Left lung (tissue), 10 donors: ENCODE results near the gene CDH13. TPM values are rescaled to one million over a fixed set of nuclear protein-coding genes. Genes with fewer than 3 reads are reported as not detected.

Experiments used
- ATAC-seq: fragments of 200-7000 bp; cut with Tn5 transposase; one replicate; pipeline ENCODE4 v1.9.1; 2020; ENCODE audit warnings: moderate library complexity
- DNase-seq, 4 donors: peaks; one replicate each; pipeline ENCODE4 v3.0.0-alpha.2; 2013 to 2020
- H3K27ac ChIP-seq, 2 donors: fragments of 200-600 bp; sonication (generic) in 1 of 2; one replicate each; pipeline versions ENCODE4 v1.5.0 to v1.8.0; 2020 to 2021
- H3K27me3 ChIP-seq, 2 donors: fragments of 200-600 bp; sonication (generic) in 1 of 2; one replicate each; pipeline versions ENCODE4 v1.5.0 to v1.8.0; 2020 to 2021
- H3K36me3 ChIP-seq, 2 donors: fragments of 200-600 bp; sonication (generic) in 1 of 2; one replicate each; pipeline versions ENCODE4 v1.5.0 to v1.8.0; 2020 to 2021
- H3K4me1 ChIP-seq, 2 donors: fragments of 200-600 bp; one replicate each; pipeline ENCODE4 v1.8.0; 2021
- H3K4me3 ChIP-seq, 2 donors: fragments of 200-600 bp; sonication (generic) in 1 of 2; one replicate each; pipeline versions ENCODE4 v1.5.0 to v1.8.0; 2020 to 2021; ENCODE audit warnings: mild to moderate bottlenecking in 1 of 2
- H3K9me3 ChIP-seq, 2 donors: fragments of 200-600 bp; sonication (generic) in 1 of 2; one replicate each; pipeline versions ENCODE4 v1.5.0 to v1.8.0; 2020 to 2021
- CTCF ChIP-seq, 2 donors: fragments of 200-600 bp; sonication (generic) in 1 of 2; IDR thresholded peaks; one replicate each; pipeline versions ENCODE4 v1.5.0 to v1.8.0; 2021; ENCODE audit warnings: antibody characterized with exemption in 2 of 2
- intact Hi-C, 2 donors: fragments of 100-400 bp; cut with DNase I; formaldehyde crosslinking; loops; one replicate each; pipeline versions ENCODE4 v1.11.2 to v1.14.2; 2022
- polyA plus RNA-seq, 6 donors: library from polyadenylated mRNA; unstranded; fragments of 120-200 nt; gene quantifications; one replicate each; pipeline ENCODE4 v1.2.1, GENCODE V29; 2013; ENCODE audit not compliant: insufficient read length in 6 of 6
- total RNA-seq, 2 donors: library from RNA; stranded (reverse); fragmentation: NEBNext Ultra II Directional; extraction: Animal tissue kit (Norgen Biotek cat#: 25700); gene quantifications; one replicate each; pipeline ENCODE4 v1.2.1, GENCODE V29; 2021
- donor health status: DM: no; HTN: yes; CAD: no.
- donor health status: DM: no; HTN: no; CAD: no.

The CDH13 gene
- total and polyA plus RNA-seq, 8 donors = 2.7 to 20.3 (median 3.2) TPM

- TF ChIP-seq CTCF (IDR thresholded peaks at IDR 0.05) = no peak
- H3K4me3 ChIP-seq = no peak overlapping the region
- H3K27ac ChIP-seq = peak overlapping the region in 1 of 2 donors; percentile 51
- ATAC-seq (peak; percentile 57), DNase-seq (no peak)
- intact Hi-C loops = no loop called here
- H3K36me3 ChIP-seq = no peaks in the 10 kb centered on the region
- peaks cover 0 to 7% of the 10 kb centered on the region in 2 donors for H3K4me1 ChIP-seq
- H3K27me3 ChIP-seq = no peaks in the 10 kb centered on the region
- no peaks in the 10 kb centered on the region for H3K9me3 ChIP-seq
Observed at GRCh38 chr16:82995924-82996441, 369.2 kb downstream of the CDH13 start.

GRCh38 chr16:82996814-82997213 is 370.0 kb downstream of the CDH13 start:
- H3K36me3 ChIP-seq = no peaks in the 10 kb centered on the region
- no peak for ATAC-seq
- no peak for TF ChIP-seq CTCF (IDR thresholded peaks at IDR 0.05)

GRCh38 chr16:82999711-83000110 is 372.9 kb downstream of the CDH13 start:
- no peak for DNase-seq
- intact Hi-C loops = no loop called here
- TF ChIP-seq CTCF (IDR thresholded peaks at IDR 0.05) = no peak
- Histone ChIP-seq H3K4me3 (no peak overlapping the region), H3K27ac (no peak overlapping the region), H3K4me1 (peaks cover 3 to 10% of the 10 kb centered on the region in 2 donors), H3K9me3 (no peaks in the 10 kb centered on the region), H3K36me3 (no peaks in the 10 kb centered on the region), H3K27me3 (no peaks in the 10 kb centered on the region)
- ATAC-seq = no peak

More at GRCh38 chr16:82996814-82997213, 370.0 kb downstream of the CDH13 start:
- H3K27me3 ChIP-seq = no peaks in the 10 kb centered on the region
- intact Hi-C loops = no loop called here
- H3K4me3 ChIP-seq = no peak overlapping the region
- H3K4me1 ChIP-seq = peaks cover 0 to 7% of the 10 kb centered on the region in 2 donors
- no peak for DNase-seq
- H3K9me3 ChIP-seq = no peaks in the 10 kb centered on the region
- no peak overlapping the region for H3K27ac ChIP-seq

GRCh38 chr16:83002351-83003334 is 375.9 kb downstream of the CDH13 start:
- Histone ChIP-seq H3K27ac (no peak overlapping the region), H3K36me3 (no peaks in the 10 kb centered on the region), H3K4me3 (no peak overlapping the region), H3K27me3 (no peaks in the 10 kb centered on the region), H3K4me1 (peaks cover 3 to 4% of the 10 kb centered on the region in 2 donors), H3K9me3 (no peaks in the 10 kb centered on the region)
- no peak for TF ChIP-seq CTCF (IDR thresholded peaks at IDR 0.05)
- DNase-seq (no peak), ATAC-seq (peak; percentile 21)
- intact Hi-C loops = no loop called here
